Measurements from ENCODE around the gene HEPACAM.

The HEPACAM gene

GRCh38 chr11:124880290-124880611, 55.6 kb downstream of the HEPACAM start:
- Histone ChIP-seq H3K27me3 (ENCODE audit: insufficient read depth, low read depth, severe bottlenecking) (no peaks in the 10 kb centered on the region), H3K36me3 (no peaks in the 10 kb centered on the region), H3K9me3 (ENCODE audit: severe bottlenecking) (no peaks in the 10 kb centered on the region), H3K27ac (no peak overlapping the region), H3K4me3 (ENCODE audit: low read depth, low read length) (no peak overlapping the region)
- no peak for TF ChIP-seq CTCF (IDR thresholded peaks at IDR 0.05; ENCODE audit: low read depth, low read length)
- no peak for DNase-seq

GRCh38 chr11:124879493-124880289, 56.2 kb downstream of the HEPACAM start:
- H3K36me3 ChIP-seq = no peaks in the 10 kb centered on the region
- H3K27ac ChIP-seq = no peak overlapping the region
- no peaks in the 10 kb centered on the region for H3K27me3 ChIP-seq (ENCODE audit: insufficient read depth, low read depth, severe bottlenecking)
- H3K4me3 ChIP-seq (ENCODE audit: low read depth, low read length) = no peak overlapping the region
- no peak for DNase-seq
- TF ChIP-seq CTCF (IDR thresholded peaks at IDR 0.05; ENCODE audit: low read depth, low read length) = no peak
- no peaks in the 10 kb centered on the region for H3K9me3 ChIP-seq (ENCODE audit: severe bottlenecking)

- Histone ChIP-seq H3K4me3 (ENCODE audit: low read depth, low read length) (no peak overlapping the region), H3K27me3 (ENCODE audit: insufficient read depth, low read depth, severe bottlenecking) (no peaks in the 10 kb centered on the region), H3K36me3 (no peaks in the 10 kb centered on the region), H3K9me3 (ENCODE audit: severe bottlenecking) (no peaks in the 10 kb centered on the region), H3K27ac (no peak overlapping the region)
- TF ChIP-seq CTCF (IDR thresholded peaks at IDR 0.05; ENCODE audit: low read depth, low read length) = no peak
- no peak for DNase-seq
Measured at GRCh38 chr11:124878759-124879492, 56.9 kb downstream of the HEPACAM start.

GRCh38 chr11:124877910-124878758, 57.7 kb downstream of the HEPACAM start:
- Histone ChIP-seq H3K36me3 (no peaks in the 10 kb centered on the region), H3K4me3 (ENCODE audit: low read depth, low read length) (no peak overlapping the region), H3K9me3 (ENCODE audit: severe bottlenecking) (no peaks in the 10 kb centered on the region), H3K27me3 (ENCODE audit: insufficient read depth, low read depth, severe bottlenecking) (no peaks in the 10 kb centered on the region), H3K27ac (no peak overlapping the region)
- no peak for DNase-seq
- TF ChIP-seq CTCF (IDR thresholded peaks at IDR 0.05; ENCODE audit: low read depth, low read length) = no peak

GRCh38 chr11:124877631-124877909, 58.3 kb downstream of the HEPACAM start:
- Histone ChIP-seq H3K27me3 (ENCODE audit: insufficient read depth, low read depth, severe bottlenecking) (no peaks in the 10 kb centered on the region), H3K4me3 (ENCODE audit: low read depth, low read length) (no peak overlapping the region), H3K36me3 (no peaks in the 10 kb centered on the region), H3K27ac (no peak overlapping the region), H3K9me3 (ENCODE audit: severe bottlenecking) (no peaks in the 10 kb centered on the region)
- no peak for TF ChIP-seq CTCF (IDR thresholded peaks at IDR 0.05; ENCODE audit: low read depth, low read length)
- DNase-seq = no peak

Data from WERI-Rb-1 (cell line).